MM.1S (cell line): ENCODE results near the gene TENT4A.

Source experiments
- DNase-seq: peaks from one replicate; pipeline ENCODE4 v3.0.0-alpha.2; 2015
- H2AFZ ChIP-seq: fragments of 300-600 bp; sonication (generic); 2 replicates; pipeline ENCODE4 v1.6.0; 2016; ENCODE audit warnings: antibody characterized with exemption, low read length
- H3F3A ChIP-seq: fragments of 300-600 bp; sonication (generic); 2 replicates; pipeline ENCODE4 v1.6.1; 2016; ENCODE audit warnings: mild to moderate bottlenecking, antibody characterized with exemption, low read length, moderate library complexity, mixed read lengths; ENCODE audit not compliant: insufficient read depth
- H3K27ac ChIP-seq: fragments of 300-600 bp; sonication (generic); 2 replicates; pipeline ENCODE4 v1.5.1; 2016; ENCODE audit warnings: mild to moderate bottlenecking, low read length
- H3K27me3 ChIP-seq: fragments of 300-600 bp; sonication (generic); replicated peaks from 2 replicates; pipeline ENCODE4 v1.6.0; 2016; ENCODE audit warnings: low read length; ENCODE audit not compliant: insufficient read depth
- H3K36me3 ChIP-seq: fragments of 300-600 bp; sonication (generic); replicated peaks from 2 replicates; pipeline ENCODE4 v1.6.1; 2016; ENCODE audit warnings: mild to moderate bottlenecking, low read length, mixed read lengths; ENCODE audit not compliant: insufficient read depth
- H3K4me1 ChIP-seq: fragments of 300-600 bp; sonication (generic); 2 replicates; pipeline ENCODE4 v1.6.1; 2016; ENCODE audit warnings: low read length, mixed read lengths
- H3K4me2 ChIP-seq: fragments of 300-600 bp; sonication (generic); 2 replicates; pipeline ENCODE4 v1.6.0; 2016; ENCODE audit warnings: low read depth, low read length
- H3K4me3 ChIP-seq: fragments of 300-600 bp; sonication (generic); 2 replicates; pipeline ENCODE4 v1.5.1; 2016; ENCODE audit warnings: low read length, mixed read lengths
- H3K79me2 ChIP-seq: fragments of 300-600 bp; sonication (generic); 2 replicates; pipeline ENCODE4 v1.6.1; 2016; ENCODE audit warnings: mixed run types, low read length, mixed read lengths
- H3K9ac ChIP-seq: fragments of 300-600 bp; sonication (generic); 2 replicates; pipeline ENCODE4 v1.6.1; 2016; ENCODE audit warnings: low read length, mixed read lengths
- H3K9me2 ChIP-seq: fragments of 300-600 bp; sonication (generic); replicated peaks from 2 replicates; pipeline ENCODE4 v1.6.1; 2016; ENCODE audit warnings: mild to moderate bottlenecking, low read length, mixed read lengths; ENCODE audit not compliant: insufficient read depth
- H3K9me3 ChIP-seq: fragments of 300-600 bp; sonication (generic); replicated peaks from 2 replicates; pipeline ENCODE4 v1.6.1; 2016; ENCODE audit warnings: mild to moderate bottlenecking, low read length, mixed read lengths; ENCODE audit not compliant: insufficient read depth
- H4K20me1 ChIP-seq: fragments of 300-600 bp; sonication (generic); 2 replicates; pipeline ENCODE4 v1.6.1; 2016; ENCODE audit warnings: mild to moderate bottlenecking, low read length, moderate library complexity, mixed read lengths; ENCODE audit not compliant: insufficient read depth
- CTCF ChIP-seq: fragments of 300-600 bp; sonication (generic); IDR thresholded peaks from 2 replicates; pipeline ENCODE4 v1.5.1; 2016; ENCODE audit warnings: antibody characterized with exemption, low read length, mixed read lengths
- EZH2 ChIP-seq: fragments of 300-600 bp; sonication (generic); optimal IDR thresholded peaks from 2 replicates; pipeline ENCODE3; 2017; ENCODE audit warnings: low read depth, mild to moderate bottlenecking, antibody characterized with exemption, low read length, mixed read lengths
- EZH2phosphoT487 ChIP-seq: fragments of 300-600 bp; sonication (generic); IDR thresholded peaks from 2 replicates; pipeline ENCODE4 v1.6.1; 2018; ENCODE audit warnings: antibody characterized with exemption, low read length

Gene TENT4A

GRCh38 chr5:6731465-6732237 is 18.4 kb downstream of the TENT4A start:
- Histone ChIP-seq H3K4me1 (peaks cover 56% of the 10 kb centered on the region), H3K9me2 (no peaks in the 10 kb centered on the region), H3K9me3 (no peaks in the 10 kb centered on the region), H4K20me1 (no peaks in the 10 kb centered on the region), H3F3A (peaks cover 30% of the 10 kb centered on the region), H3K9ac (no peak overlapping the region), H3K36me3 (no peaks in the 10 kb centered on the region), H2AFZ (no peak overlapping the region), H3K79me2 (peaks cover 91% of the 10 kb centered on the region), H3K27me3 (no peaks in the 10 kb centered on the region), H3K27ac (no peak overlapping the region), H3K4me2 (no peak overlapping the region), H3K4me3 (no peak overlapping the region)
- TF ChIP-seq EZH2 (no peak), EZH2phosphoT487 (no peak), CTCF (no peak)
- no peak for DNase-seq

- Histone ChIP-seq H3K36me3 (no peaks in the 10 kb centered on the region), H3K79me2 (peaks cover 91% of the 10 kb centered on the region), H3K9me3 (no peaks in the 10 kb centered on the region), H3K9ac (no peak overlapping the region), H3K27ac (no peak overlapping the region), H3K4me1 (peaks cover 56% of the 10 kb centered on the region), H2AFZ (no peak overlapping the region), H3F3A (peaks cover 31% of the 10 kb centered on the region), H4K20me1 (no peaks in the 10 kb centered on the region), H3K4me3 (no peak overlapping the region), H3K27me3 (no peaks in the 10 kb centered on the region), H3K9me2 (no peaks in the 10 kb centered on the region), H3K4me2 (no peak overlapping the region)
- TF ChIP-seq CTCF, result no peak
- no peak for TF ChIP-seq EZH2phosphoT487
- no peak for TF ChIP-seq EZH2
- no peak for DNase-seq
Measured at GRCh38 chr5:6732634-6733410, 19.6 kb downstream of the TENT4A start.

GRCh38 chr5:6733411-6734242 is 20.4 kb downstream of the TENT4A start:
- Histone ChIP-seq H4K20me1 (no peaks in the 10 kb centered on the region), H3K27ac (no peak overlapping the region), H3F3A (peaks cover 23% of the 10 kb centered on the region), H3K4me1 (peaks cover 48% of the 10 kb centered on the region), H3K9me3 (no peaks in the 10 kb centered on the region), H3K79me2 (peaks cover 91% of the 10 kb centered on the region), H2AFZ (no peak overlapping the region), H3K36me3 (no peaks in the 10 kb centered on the region), H3K9me2 (no peaks in the 10 kb centered on the region), H3K27me3 (no peaks in the 10 kb centered on the region), H3K4me2 (no peak overlapping the region), H3K4me3 (no peak overlapping the region), H3K9ac (no peak overlapping the region)
- no peak for DNase-seq
- TF ChIP-seq CTCF (no peak), EZH2 (no peak), EZH2phosphoT487 (no peak)
